GM18907 (cell line): ENCODE data around the gene BBOX1.
"Not testable (repeated sequence)": the region's sequence is repeated elsewhere in the genome, so short reads cannot be mapped to it uniquely, and the experiment has no call there.

ENCODE experiments used
- ATAC-seq: cut with Tn5 transposase; IDR thresholded peaks from one replicate; pipeline ENCODE4 v1.9.1; 2021; ENCODE audit warnings: mild to moderate bottlenecking, moderate library complexity; ENCODE audit not compliant: unreplicated experiment

The BBOX1 gene

GRCh38 chr11:27083241-27083640 lies 42.6 kb downstream of the BBOX1 start:
- ATAC-seq, result no peak

DNA sequence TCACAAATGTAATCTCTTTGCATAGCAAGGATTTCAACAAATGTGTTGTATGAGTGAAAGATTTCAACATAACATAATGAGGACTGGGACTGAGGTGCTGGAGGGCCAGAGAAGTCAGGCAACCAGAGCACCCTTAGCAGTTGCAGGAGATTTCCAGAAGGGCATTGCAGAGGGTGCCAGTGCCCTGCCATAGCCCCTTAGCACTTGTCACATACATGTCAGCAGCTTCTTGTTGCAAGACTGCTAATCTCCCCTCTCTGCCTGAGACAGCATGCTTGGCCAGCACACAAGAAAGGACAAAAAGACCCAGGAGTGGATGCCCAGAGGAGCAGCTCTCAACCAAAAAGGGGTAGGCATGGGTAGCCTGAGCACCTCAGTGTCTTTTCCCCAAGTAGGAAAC lies 43.2 kb downstream of the BBOX1 start:
- no peak for ATAC-seq

DNA sequence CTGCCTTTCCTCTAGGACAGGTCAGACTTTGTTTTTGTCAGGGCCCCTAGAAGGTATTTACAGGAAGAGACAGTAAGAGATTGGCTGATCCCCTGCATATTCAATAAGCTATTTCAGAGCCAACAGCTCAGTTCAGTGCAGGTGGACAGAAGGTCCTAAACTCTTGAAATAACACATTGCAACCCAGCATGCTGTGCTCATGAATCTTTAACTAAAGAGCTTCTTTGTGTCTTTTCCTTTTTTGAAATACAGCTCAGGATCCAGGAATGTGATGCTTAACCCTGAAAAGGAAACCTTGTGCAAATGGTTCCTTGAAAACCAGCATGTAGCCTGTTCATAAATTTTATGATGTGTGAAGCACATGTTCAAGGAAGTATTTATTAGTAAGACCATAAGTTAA lies 43.9 kb downstream of the BBOX1 start:
- ATAC-seq, result no peak

DNA sequence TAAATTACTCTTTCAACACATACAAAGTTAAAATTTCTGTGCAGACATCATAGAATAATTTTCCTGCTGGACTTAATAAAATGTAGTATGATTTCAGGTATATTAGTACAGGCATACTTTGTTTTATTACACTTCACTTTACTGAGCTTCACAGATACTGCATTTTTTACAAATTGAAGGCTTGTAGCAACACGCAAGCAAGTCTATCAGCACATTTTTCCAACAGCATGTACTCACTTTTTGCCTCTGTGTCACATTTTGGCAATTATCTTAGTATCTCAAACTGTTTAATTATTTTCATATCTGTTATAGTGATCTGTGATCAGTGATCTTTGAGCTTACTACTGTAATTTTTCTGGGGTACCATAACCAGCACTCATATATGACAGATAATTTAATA lies 44.5 kb downstream of the BBOX1 start:
- no peak for ATAC-seq

- ATAC-seq, result no peak
Measured at GRCh38 chr11:27085605-27086004, 45.0 kb downstream of the BBOX1 start.

- ATAC-seq, result no peak
Measured at GRCh38 chr11:27087432-27087831, 46.8 kb downstream of the BBOX1 start.

DNA sequence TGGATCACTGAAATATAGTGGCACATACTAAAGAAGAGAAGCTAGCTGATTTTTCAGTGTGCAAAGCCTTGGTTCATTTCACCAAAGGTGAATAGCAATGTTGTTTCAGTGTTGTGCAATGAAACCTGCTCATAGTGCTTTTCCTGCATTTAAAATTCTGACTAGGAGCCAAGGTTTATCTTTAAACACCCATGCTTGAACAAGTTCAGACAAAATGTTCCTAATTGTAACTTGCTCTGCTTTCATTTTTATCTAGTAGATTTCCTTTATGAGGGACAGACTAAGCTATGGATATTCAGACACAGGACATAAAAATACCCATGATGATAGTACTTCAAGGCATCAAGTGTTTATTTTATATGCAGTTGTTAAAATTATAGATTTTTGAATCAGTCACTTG lies 47.7 kb downstream of the BBOX1 start:
- ATAC-seq, result no peak

- ATAC-seq, result no peak
Measured at GRCh38 chr11:27089746-27090145, 49.1 kb downstream of the BBOX1 start.

GRCh38 chr11:27090357-27090948 lies 49.8 kb downstream of the BBOX1 start:
- not testable (repeated sequence) for ATAC-seq

- ATAC-seq, result no peak
Measured at GRCh38 chr11:27094120-27094519, 53.5 kb downstream of the BBOX1 start.

DNA sequence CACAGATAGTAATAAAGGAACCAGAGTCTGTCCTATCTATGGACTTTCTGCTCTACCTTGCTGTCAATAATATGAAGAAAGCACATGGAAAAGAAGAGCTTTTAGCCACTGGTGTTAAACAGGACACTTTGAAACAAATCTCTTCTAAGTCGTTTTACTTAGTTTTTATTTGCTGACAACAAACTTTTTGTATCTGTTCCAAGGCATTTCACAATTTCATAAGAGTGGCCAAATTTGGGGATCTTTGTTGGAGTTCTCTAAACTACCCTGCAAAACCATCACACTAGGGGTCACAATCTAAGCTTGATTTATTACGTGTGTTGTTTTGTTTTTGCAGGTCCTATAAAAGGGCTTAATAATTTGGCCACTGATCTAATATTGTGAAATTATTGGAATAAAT lies 54.4 kb downstream of the BBOX1 start:
- ATAC-seq, result no peak

GRCh38 chr11:27095887-27096286 lies 55.3 kb downstream of the BBOX1 start:
- ATAC-seq, result no peak

DNA sequence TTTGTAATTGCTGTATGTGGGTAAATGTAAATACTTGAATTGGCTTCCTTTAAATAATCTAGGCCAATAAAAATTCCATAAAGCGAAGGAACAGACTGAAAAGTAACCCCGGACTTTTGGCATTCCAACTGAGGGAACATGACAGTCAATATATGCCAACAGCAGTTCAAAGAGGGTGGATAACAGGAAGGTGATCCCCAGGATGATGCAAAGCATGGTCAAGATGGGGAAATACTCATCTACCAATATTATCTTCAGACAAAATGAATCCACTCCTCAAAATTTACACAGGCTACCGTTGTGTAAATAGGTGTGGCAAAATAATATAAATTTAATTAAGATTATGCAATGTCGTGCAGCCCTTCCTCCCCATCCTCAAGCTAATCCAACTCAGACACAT lies 56.9 kb downstream of the BBOX1 start:
- ATAC-seq, result no peak

GRCh38 chr11:27100534-27100933 lies 59.9 kb downstream of the BBOX1 start:
- no peak for ATAC-seq

DNA sequence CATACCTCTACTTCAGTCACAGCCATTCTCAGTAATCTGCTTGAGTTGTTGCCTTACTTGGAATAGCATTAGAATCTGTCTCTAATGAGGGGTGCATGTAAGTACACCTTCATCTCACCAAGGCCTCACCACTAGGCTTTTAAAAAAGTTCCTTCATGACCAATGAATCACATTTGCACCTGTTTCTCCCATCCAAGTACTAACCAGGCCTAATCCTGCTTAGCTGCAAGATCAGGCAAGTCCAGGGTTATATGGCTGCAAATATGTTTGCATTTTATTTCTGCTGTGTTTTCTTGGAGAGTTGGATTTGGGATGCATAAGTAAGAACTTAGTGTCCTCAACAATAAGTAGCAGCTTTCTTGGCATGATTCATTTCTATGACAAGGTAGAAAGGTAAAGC lies 66.9 kb downstream of the BBOX1 start:
- ATAC-seq, result no peak

- no peak for ATAC-seq
Measured at GRCh38 chr11:27108809-27109208, 68.2 kb downstream of the BBOX1 start.

- ATAC-seq, result no peak
Measured at GRCh38 chr11:27111896-27112295, 71.3 kb downstream of the BBOX1 start.

- ATAC-seq, result no peak
Measured at GRCh38 chr11:27112946-27113345, 72.3 kb downstream of the BBOX1 start.

GRCh38 chr11:27115051-27115650 lies 74.5 kb downstream of the BBOX1 start:
- ATAC-seq, result no peak

- no peak for ATAC-seq
Measured at GRCh38 chr11:27116684-27117083, 76.1 kb downstream of the BBOX1 start.

- ATAC-seq, result no peak
Measured at GRCh38 chr11:27118371-27118770, 77.8 kb downstream of the BBOX1 start.

DNA sequence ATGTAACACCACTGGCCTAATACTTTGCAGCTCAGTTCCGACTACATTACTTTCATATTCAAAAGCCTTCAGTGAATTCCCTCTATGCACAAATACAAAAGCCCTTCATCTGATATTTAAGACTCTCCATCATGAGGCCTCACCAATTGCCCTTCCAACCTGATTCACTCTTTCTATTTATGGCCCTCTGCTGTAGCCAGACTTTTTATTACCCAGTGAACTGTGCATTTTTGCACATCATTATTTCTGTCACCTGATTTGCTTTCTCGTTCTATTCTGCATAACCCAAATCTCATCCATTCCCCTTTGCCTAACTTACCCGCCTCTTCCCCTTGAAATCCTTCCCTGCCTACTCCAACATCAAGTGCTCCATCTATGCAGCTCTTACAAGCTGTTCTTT lies 78.3 kb downstream of the BBOX1 start:
- ATAC-seq, result no peak

DNA sequence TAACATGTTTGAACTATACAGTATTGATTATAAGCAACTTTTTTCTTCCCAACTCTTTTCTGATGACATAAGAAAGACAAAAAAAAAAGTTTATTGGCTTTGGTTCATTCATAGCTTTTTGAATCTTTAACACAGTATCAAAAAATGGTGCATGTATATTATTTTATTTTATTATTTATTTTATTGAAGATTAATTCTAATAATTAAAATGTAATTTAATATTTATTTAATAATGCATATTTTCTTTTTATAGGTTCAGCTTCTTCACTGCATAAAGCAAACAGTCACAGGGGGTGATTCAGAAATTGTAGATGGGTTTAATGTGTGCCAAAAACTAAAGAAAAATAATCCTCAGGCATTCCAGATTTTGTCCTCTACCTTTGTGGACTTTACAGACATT lies 78.8 kb downstream of the BBOX1 start:
- no peak for ATAC-seq
